ENCODE data around the gene PACRG.

- TF ChIP-seq GATA2 (IDR thresholded peaks at IDR 0.05; ENCODE audit: low read depth, low read length) (no peak), GATA3 (IDR thresholded peaks at IDR 0.05; ENCODE audit: low read depth, low read length) (no peak)
Observed at GRCh38 chr6:163170294-163170883, 442.6 kb downstream of the PACRG start.
